Common myeloid progenitor, CD34-positive (primary cell): ENCODE results near the gene DTWD2.

Experiments used
- CTCF ChIA-PET: fragments of 350-600 bp; sonication (Branson Sonifier 250); formaldehyde crosslinking; loops from one replicate; lab custom pipeline; 2021; ENCODE audit warnings: antibody characterized with exemption; lab: Charles Lee
- POLR2A ChIA-PET: fragments of 350-600 bp; sonication (Branson Sonifier 250); formaldehyde crosslinking; loops from one replicate; lab custom pipeline; 2021; ENCODE audit warnings: antibody characterized with exemption; lab: Charles Lee
- DNase-seq, 3 donors: peaks; one replicate each; pipeline versions ENCODE4 v3.0.0 to v3.0.0-alpha.2; 2013
- H3K27ac ChIP-seq, 2 experiments: 1 replicate in 1 of 2; 2 replicates in 1 of 2; pipeline ENCODE4 v1.7.0; 2013; ENCODE audit warnings: inconsistent platforms in 2 of 2, low read length in 2 of 2, mild to moderate bottlenecking in 2 of 2, low read depth in 1 of 2, moderate library complexity in 1 of 2; ENCODE audit not compliant: severe bottlenecking in 2 of 2, insufficient read depth in 1 of 2, poor library complexity in 1 of 2
- H3K27me3 ChIP-seq, 5 experiments: replicated peaks in 2 of 5; 1 replicate in 3 of 5; 2 replicates in 2 of 5; pipeline versions ENCODE4 v1.6.1 to v1.7.0; 2013; ENCODE audit warnings: low read length in 4 of 5, mild to moderate bottlenecking in 2 of 5, moderate library complexity in 2 of 5, inconsistent platforms in 1 of 5; ENCODE audit not compliant: insufficient read depth in 5 of 5, control insufficient read depth in 4 of 5
- H3K36me3 ChIP-seq, 4 experiments: 1 replicate in 2 of 4; 2 replicates in 2 of 4; pipeline versions ENCODE4 v1.6.1 to v1.7.0; 2013; ENCODE audit warnings: low read length in 3 of 4, control low read depth in 1 of 4, mild to moderate bottlenecking in 1 of 4; ENCODE audit not compliant: control insufficient read depth in 4 of 4, insufficient read depth in 4 of 4
- H3K4me1 ChIP-seq, 4 experiments: 1 replicate in 3 of 4; 2 replicates in 1 of 4; pipeline versions ENCODE4 v1.6.1 to v1.7.1; 2013; ENCODE audit warnings: low read length in 3 of 4, mild to moderate bottlenecking in 3 of 4, control low read depth in 1 of 4, inconsistent platforms in 1 of 4, moderate library complexity in 1 of 4; ENCODE audit not compliant: control insufficient read depth in 4 of 4, insufficient read depth in 4 of 4; ENCODE audit errors: control extremely low read depth in 1 of 4
- H3K4me3 ChIP-seq, 7 experiments: 1 replicate in 4 of 7; 2 replicates in 3 of 7; pipeline versions ENCODE4 v1.5.1 to v1.7.0; 2013; ENCODE audit warnings: mild to moderate bottlenecking in 7 of 7, low read length in 6 of 7, moderate library complexity in 6 of 7, inconsistent platforms in 2 of 7, low read depth in 2 of 7, control low read depth in 1 of 7; ENCODE audit not compliant: insufficient read depth in 4 of 7, control insufficient read depth in 1 of 7; ENCODE audit errors: extremely low read depth in 1 of 7
- H3K9me3 ChIP-seq, 5 experiments: 1 replicate in 4 of 5; 2 replicates in 1 of 5; pipeline versions ENCODE4 v1.6.1 to v1.7.1; 2013; ENCODE audit warnings: low read length in 4 of 5, mild to moderate bottlenecking in 2 of 5, inconsistent platforms in 1 of 5, low read depth in 1 of 5, moderate library complexity in 1 of 5; ENCODE audit not compliant: control insufficient read depth in 4 of 5, insufficient read depth in 2 of 5; ENCODE audit errors: control extremely low read depth in 1 of 5
- WGBS: methylation state at CpG from one replicate; pipeline ENCODE4 v1.1.5; 2013; ENCODE audit not compliant: insufficient coverage; 5-methylcytosine and 5-hydroxymethylcytosine counted together

Gene DTWD2

GRCh38 chr5:119019501-119019900 lies 31.2 kb upstream of the DTWD2 start:
- WGBS = no CpG with 5 or more reads among the region's 1 CpG
- no peaks in the 10 kb centered on the region for H3K36me3 ChIP-seq
- peak in 2 of 3 donors; percentile 62 to 67 for DNase-seq
- no peak overlapping the region for H3K4me3 ChIP-seq
- H3K27me3 ChIP-seq = no peaks in the 10 kb centered on the region
- no peaks in the 10 kb centered on the region for H3K9me3 ChIP-seq
- CTCF ChIA-PET = interaction anchor here (0.9 to 1.4 kb wide), 7 partner anchors 14 to 451 kb away, joined by 3 to 9 read pairs (median 4); no protein-coding TSS in a partner anchor
- POLR2A ChIA-PET = no interaction called here
- H3K4me1 ChIP-seq = peaks cover 3 to 25% (median 8%) of the 10 kb centered on the region in 4 experiments
- no peak overlapping the region for H3K27ac ChIP-seq

DNA sequence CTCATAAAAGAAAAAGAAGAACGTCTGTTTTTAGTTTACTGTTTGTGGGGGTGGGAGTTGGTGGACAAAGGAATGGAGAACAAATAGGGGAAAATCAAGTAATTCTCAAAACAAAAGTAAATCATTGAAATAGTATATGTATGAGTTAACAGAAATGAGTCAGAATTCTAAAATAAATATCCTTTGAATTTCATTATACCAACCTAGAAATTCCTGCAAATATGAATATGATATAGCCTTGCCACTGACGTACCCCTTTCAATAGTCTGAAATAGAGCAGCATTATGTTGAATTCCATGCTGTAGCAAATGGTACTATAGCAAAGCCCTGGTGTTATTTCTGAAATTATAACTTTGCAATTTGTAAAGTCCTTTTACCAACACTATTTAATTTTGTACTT lies 29.6 kb upstream of the DTWD2 start:
- WGBS = no CpG with 5 or more reads among the region's 2 CpGs
- Histone ChIP-seq H3K36me3 (no peaks in the 10 kb centered on the region), H3K27ac (no peak overlapping the region), H3K4me3 (no peak overlapping the region), H3K27me3 (no peaks in the 10 kb centered on the region), H3K9me3 (no peaks in the 10 kb centered on the region), H3K4me1 (peaks cover 3 to 25% (median 8%) of the 10 kb centered on the region in 4 experiments)
- ChIA-PET POLR2A (interaction anchor here (0.5 to 0.6 kb wide), 2 partner anchors 48 to 349 kb away, joined by 3 read pairs; no protein-coding TSS in a partner anchor), CTCF (no interaction called here)
- DNase-seq = no peak

DNA sequence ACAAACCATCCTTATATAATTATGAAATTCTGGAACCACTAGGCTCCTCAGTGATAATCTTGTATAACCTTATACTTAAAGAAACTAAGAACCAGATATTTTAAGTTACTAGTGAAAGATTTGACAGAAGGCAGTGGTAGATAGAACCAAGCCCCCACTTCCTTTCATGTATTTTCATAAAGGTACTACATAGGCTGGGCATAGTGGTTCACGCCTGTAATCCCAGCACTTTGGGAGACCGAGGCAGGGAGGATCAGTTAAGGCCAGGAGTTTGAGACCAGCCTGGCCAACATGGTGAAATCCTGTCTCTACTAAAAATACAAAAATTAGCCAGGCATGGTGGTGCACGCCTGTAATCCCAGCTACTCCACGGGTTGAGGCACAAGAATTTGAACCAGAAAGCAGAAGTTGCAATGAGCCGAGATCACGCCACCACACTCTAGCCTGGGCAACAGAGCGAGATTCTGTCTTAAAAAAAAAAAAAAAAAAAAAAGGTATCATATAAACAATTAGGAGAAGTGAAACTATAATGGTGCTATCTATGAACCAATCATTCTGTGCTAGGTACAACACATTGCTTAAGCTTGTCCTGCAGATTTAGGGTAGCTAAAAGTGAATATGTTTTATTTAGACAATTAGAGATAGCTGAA lies 27.9 kb upstream of the DTWD2 start:
- H3K27ac ChIP-seq = no peak overlapping the region
- H3K4me1 ChIP-seq = peaks cover 3 to 20% (median 8%) of the 10 kb centered on the region in 4 experiments
- POLR2A ChIA-PET = no interaction called here
- WGBS = 87% methylated on average over 4 of the region's 7 CpGs
- no peaks in the 10 kb centered on the region for H3K9me3 ChIP-seq
- no peaks in the 10 kb centered on the region for H3K27me3 ChIP-seq
- DNase-seq = peak in 2 of 3 donors; percentile 25 to 41
- no peak overlapping the region for H3K4me3 ChIP-seq
- CTCF ChIA-PET = interaction anchor here (0.7 to 0.8 kb wide), 2 partner anchors 158 to 395 kb away, joined by 3 read pairs; no protein-coding TSS in a partner anchor
- no peaks in the 10 kb centered on the region for H3K36me3 ChIP-seq

DNA sequence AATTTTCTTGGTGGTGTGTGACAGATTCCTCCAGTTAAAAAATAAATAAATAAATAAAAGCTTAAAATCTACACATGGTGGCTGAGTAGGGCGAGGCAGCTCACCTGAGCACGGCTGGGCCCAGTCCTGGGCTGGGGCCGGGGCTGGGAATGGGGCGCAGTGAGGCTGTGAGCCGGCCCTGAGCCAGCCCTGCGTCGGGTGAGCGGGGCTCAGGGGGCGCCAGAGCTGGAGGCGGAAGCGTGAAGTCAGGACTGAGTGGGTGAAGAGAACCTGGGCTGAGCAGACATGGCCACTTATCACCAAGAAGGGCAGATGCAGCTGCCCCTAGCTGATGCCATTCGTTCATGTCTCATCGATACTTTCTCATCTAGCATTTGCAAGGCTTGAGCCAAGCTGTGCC lies 22.8 kb upstream of the DTWD2 start:
- ChIA-PET POLR2A (no interaction called here), CTCF (interaction anchor here (1.5 kb wide), 1 partner anchor 23 kb away, joined by 8 read pairs; the partner anchor contains the start of gene DTWD2)
- Histone ChIP-seq H3K36me3 (no peaks in the 10 kb centered on the region), H3K4me3 (no peak overlapping the region), H3K27ac (no peak overlapping the region), H3K9me3 (peaks cover 0 to 3% (median 0%) of the 10 kb centered on the region in 5 experiments), H3K27me3 (no peaks in the 10 kb centered on the region), H3K4me1 (no peaks in the 10 kb centered on the region)
- no peak for DNase-seq
- 97% methylated on average over 13 of the region's 13 CpGs for WGBS

- ChIA-PET POLR2A (no interaction called here), CTCF (no interaction called here)
- no peak for DNase-seq
- Histone ChIP-seq H3K4me3 (no peak overlapping the region), H3K4me1 (no peaks in the 10 kb centered on the region), H3K9me3 (peaks cover 0 to 3% (median 0%) of the 10 kb centered on the region in 5 experiments), H3K36me3 (no peaks in the 10 kb centered on the region), H3K27ac (no peak overlapping the region), H3K27me3 (no peaks in the 10 kb centered on the region)
- WGBS = 100% methylated on average over 3 of the region's 6 CpGs
Observed at GRCh38 chr5:119010206-119010605, 21.9 kb upstream of the DTWD2 start.

GRCh38 chr5:119009131-119009530 lies 20.8 kb upstream of the DTWD2 start:
- Histone ChIP-seq H3K27ac (no peak overlapping the region), H3K9me3 (peaks cover 0 to 3% (median 0%) of the 10 kb centered on the region in 5 experiments), H3K4me1 (no peaks in the 10 kb centered on the region), H3K4me3 (no peak overlapping the region), H3K36me3 (no peaks in the 10 kb centered on the region), H3K27me3 (no peaks in the 10 kb centered on the region)
- ChIA-PET POLR2A (no interaction called here), CTCF (no interaction called here)
- no peak for DNase-seq
- no CpG with 5 or more reads among the region's 1 CpG for WGBS

- WGBS = 86% methylated on average over 1 of the region's 1 CpG
- ChIA-PET POLR2A (no interaction called here), CTCF (interaction anchor here (1.4 kb wide), 1 partner anchor 412 kb away, joined by 4 read pairs; no protein-coding TSS in a partner anchor)
- no peak overlapping the region for H3K27ac ChIP-seq
- no peaks in the 10 kb centered on the region for H3K4me1 ChIP-seq
- DNase-seq = no peak
- no peak overlapping the region for H3K4me3 ChIP-seq
- no peaks in the 10 kb centered on the region for H3K27me3 ChIP-seq
- peaks cover 5 to 25% (median 7%) of the 10 kb centered on the region in 5 experiments for H3K9me3 ChIP-seq
- H3K36me3 ChIP-seq = no peaks in the 10 kb centered on the region
Observed at GRCh38 chr5:118999696-119000095, 11.3 kb upstream of the DTWD2 start.
